ENCODE results near the gene TOPBP1.

Gene TOPBP1

GRCh38 chr3:133608388-133608787, 53.4 kb downstream of the TOPBP1 start:
- no peak for DNase-seq (ENCODE audit: low read depth in 2 of 3, low spot score in 1 of 3)

- DNase-seq (ENCODE audit: low read depth in 2 of 3, low spot score in 1 of 3) = no peak
Measured at GRCh38 chr3:133607816-133608215, 53.9 kb downstream of the TOPBP1 start.

- DNase-seq (ENCODE audit: low read depth in 2 of 3, low spot score in 1 of 3) = no peak
Measured at GRCh38 chr3:133606902-133607301, 54.8 kb downstream of the TOPBP1 start.

GRCh38 chr3:133606342-133606741, 55.4 kb downstream of the TOPBP1 start:
- DNase-seq (ENCODE audit: low read depth in 2 of 3, low spot score in 1 of 3) = no peak

DNA sequence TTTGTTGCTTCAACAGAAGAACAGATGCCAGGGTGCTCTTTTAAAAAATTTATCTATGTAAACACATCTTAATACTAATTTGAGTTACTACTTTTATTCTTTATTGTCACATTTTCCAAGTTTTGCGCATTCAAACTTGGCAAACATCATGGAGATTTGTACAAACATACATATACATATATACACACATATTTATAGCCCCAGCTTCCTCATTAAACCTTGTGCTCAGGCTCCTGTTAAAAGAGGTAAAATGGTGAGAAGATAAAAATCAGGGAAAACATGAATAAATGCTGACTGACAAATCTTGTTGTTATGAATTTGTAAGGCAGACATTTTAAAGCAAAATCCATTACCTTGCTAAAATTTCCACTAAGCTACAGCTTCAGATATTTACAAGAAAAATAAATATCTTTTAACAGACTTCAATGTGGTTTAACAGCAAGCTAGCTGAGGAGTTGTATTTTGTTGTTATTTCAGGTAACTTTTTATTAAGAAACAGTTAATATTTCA, 61.1 kb downstream of the TOPBP1 start:
- DNase-seq (ENCODE audit: low read depth in 2 of 3, low spot score in 1 of 3) = no peak

GRCh38 chr3:133599280-133599679, 62.5 kb downstream of the TOPBP1 start:
- no peak for DNase-seq (ENCODE audit: low read depth in 2 of 3, low spot score in 1 of 3)

- no peak for DNase-seq (ENCODE audit: low read depth in 2 of 3, low spot score in 1 of 3)
Measured at GRCh38 chr3:133598405-133598804, 63.3 kb downstream of the TOPBP1 start.

- peak in 1 of 3 donors; percentile 46 for DNase-seq (ENCODE audit: low read depth in 2 of 3, low spot score in 1 of 3)
Measured at GRCh38 chr3:133595341-133595740, 66.4 kb downstream of the TOPBP1 start.

GRCh38 chr3:133593243-133593642, 68.5 kb downstream of the TOPBP1 start:
- DNase-seq (ENCODE audit: low read depth in 2 of 3, low spot score in 1 of 3) = no peak

DNA sequence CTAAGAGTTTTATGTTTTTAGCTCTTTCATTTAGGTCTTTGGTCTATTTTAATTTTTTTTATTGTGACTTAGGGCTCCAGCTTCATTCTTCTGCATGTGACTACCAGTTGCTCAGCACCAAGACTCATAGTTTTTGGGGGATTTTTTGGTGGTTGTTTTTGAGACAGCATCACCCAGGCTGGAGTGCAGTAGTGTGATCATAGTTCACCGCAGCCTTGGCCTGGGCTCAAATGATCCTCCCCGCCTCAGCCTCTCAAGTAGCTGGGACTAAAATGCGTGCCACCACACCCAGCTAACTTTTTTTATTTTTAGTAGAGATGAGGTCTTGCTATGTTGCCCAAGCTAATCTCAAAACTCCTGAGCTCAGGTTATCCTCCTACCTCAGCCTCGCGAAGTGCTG, 68.9 kb downstream of the TOPBP1 start:
- DNase-seq (ENCODE audit: low read depth in 2 of 3, low spot score in 1 of 3) = no peak

GRCh38 chr3:133591271-133591742, 70.4 kb downstream of the TOPBP1 start:
- DNase-seq (ENCODE audit: low read depth in 2 of 3, low spot score in 1 of 3) = no peak

DNA sequence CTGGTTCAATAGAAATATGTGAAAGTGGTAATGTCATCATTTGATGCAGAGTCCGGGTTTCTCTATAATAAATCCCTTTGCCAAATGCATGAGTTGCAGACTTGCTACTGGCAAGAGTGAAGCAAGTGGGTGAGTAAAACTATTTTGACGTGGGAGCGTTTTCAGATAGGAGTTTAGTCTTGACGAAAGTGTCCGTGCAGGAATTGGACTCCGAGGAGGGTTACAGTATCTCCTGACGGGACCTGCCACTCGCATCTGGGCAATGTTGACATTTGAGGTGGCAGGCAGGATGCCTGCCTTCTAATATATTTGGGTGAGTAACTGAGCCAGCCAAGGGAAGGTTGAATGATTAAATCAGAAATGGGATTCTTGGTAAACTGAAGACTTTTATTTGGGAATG, 72.2 kb downstream of the TOPBP1 start:
- no peak for DNase-seq (ENCODE audit: low read depth in 2 of 3, low spot score in 1 of 3)

DNA sequence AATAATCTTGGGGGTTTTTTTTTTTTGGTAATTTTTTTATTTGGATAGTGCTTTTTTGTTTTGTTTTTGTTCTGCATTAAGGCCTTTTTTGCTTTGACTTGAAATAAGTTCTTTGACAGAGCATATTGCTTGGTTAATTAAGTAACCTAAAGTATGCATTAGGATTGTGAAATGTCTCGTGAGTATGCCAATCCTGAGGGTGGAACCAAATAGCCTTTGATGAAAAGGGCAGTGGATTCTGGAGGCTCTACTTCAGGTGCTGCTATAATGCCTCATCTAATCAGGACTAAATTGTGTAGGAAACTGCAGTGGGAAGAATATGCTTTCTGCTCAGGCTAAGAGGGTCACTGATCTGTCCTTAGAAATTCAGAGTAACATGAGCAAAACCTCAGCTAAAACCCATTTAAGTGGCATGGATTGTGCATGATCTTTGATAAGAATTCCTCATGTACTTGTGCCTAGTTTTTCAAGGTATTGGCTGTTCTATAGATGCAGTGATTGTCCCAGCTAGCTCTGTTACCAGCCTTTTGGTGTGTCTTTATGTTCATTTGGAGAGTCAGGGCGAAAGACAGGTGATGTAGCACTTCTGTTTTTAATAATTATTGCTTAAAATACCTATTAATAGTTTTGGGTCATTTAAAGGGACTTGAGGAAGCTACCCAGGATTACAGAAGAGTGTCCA, 72.8 kb downstream of the TOPBP1 start:
- DNase-seq (ENCODE audit: low read depth in 2 of 3, low spot score in 1 of 3) = no peak

DNA sequence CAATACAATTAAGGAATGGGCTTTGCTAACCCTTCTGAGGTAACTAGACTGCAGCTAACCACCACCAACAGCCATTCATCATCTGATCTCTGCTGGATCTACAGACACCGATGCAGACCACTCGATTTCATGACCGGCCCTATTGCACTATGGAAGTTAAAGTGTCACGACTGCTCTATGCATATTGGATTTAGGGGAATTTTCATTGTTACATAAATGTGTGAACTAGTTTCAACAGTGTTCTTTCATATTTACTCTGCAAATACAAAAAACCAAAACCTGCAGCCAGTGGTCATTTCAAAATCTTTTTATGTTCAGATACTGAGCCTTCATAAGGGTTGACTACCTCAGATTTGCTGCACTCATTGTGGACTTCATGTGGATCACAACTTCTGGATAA, 73.7 kb downstream of the TOPBP1 start:
- no peak for DNase-seq (ENCODE audit: low read depth in 2 of 3, low spot score in 1 of 3)

GRCh38 chr3:133583396-133583795, 78.3 kb downstream of the TOPBP1 start:
- no peak for DNase-seq (ENCODE audit: low read depth in 2 of 3, low spot score in 1 of 3)

DNA sequence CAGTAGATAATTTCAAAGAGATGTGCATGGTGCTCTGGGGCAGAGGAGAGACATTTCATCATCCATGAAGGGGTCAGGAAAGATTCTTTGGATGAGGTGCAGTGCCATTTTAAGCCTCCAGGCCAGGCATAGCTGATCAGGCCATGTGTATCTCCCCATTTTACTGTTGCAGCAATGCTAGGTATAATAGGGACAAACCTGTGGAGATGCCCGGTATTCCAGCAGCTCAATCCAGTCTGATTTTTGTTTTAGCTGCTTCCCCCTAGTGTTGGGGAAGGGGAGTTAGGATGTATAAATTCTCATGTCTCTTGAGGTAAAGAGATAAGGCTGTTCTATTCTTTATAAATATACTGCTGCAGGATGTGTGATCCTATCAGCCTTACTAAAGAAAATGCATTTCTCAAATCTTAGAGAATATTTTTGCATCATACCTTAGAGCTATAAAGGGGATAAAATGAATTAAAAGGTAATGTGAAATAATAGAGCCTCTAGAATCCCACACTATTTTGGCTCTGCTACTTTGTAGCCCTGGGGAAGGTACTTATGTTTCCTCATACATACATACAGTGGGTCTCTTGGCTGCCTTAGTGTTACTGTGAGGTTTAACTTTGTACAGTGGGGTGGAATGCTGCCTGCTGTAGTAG, 83.1 kb downstream of the TOPBP1 start:
- no peak for DNase-seq (ENCODE audit: low read depth in 2 of 3, low spot score in 1 of 3)

- no peak for DNase-seq (ENCODE audit: low read depth in 2 of 3, low spot score in 1 of 3)
Measured at GRCh38 chr3:133576169-133576568, 85.6 kb downstream of the TOPBP1 start.

- no peak for DNase-seq (ENCODE audit: low read depth in 2 of 3, low spot score in 1 of 3)
Measured at GRCh38 chr3:133575086-133575485, 86.7 kb downstream of the TOPBP1 start.

DNA sequence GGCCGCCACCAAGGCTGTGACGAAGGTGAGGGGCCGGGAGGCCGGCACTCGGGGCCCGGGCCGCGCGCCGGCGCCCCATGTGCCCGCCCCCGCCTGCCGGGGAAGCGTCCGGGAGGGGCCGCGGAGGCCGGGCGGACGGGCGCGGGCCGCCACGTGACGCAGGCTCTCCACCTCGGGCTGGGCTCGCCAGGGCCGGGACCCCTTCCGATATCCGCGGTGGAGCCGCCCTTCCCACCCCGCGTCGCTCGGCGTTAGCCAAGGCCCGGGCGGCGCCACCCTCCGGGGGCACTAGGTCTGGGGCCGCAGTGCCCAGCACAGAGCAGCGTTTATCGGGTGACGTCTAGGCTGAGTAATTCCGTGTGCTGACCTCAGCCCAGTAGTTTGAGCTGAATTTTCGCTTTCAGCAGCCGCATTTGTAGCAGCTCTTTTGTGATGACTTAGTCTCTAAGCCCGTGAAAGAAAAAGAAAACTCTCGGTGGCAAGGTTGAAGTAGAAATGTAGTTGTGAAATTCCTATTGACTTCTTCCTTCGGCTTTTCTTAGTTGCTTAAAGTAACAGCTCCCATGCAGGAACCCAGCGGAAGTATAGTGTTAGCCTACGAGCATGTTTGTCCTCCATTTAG, 87.4 kb downstream of the TOPBP1 start:
- DNase-seq (ENCODE audit: low read depth in 2 of 3, low spot score in 1 of 3) = peak; percentile 62 to 63 (median 62)

- DNase-seq (ENCODE audit: low read depth in 2 of 3, low spot score in 1 of 3) = no peak
Measured at GRCh38 chr3:133573629-133574194, 88.0 kb downstream of the TOPBP1 start, which contains the start of gene CDV3. TSS of gene CDV3 (plus strand) at chr3:133573686. CDS start at chr3:133574045, 359 bp downstream.

GRCh38 chr3:133573054-133573628, 88.6 kb downstream of the TOPBP1 start:
- DNase-seq (ENCODE audit: low read depth in 2 of 3, low spot score in 1 of 3) = peak; percentile 100
